SKM-1 (cell line): ENCODE results near the gene VAV3.
"Not testable (repeated sequence)": the region's sequence is repeated elsewhere in the genome, so short reads cannot be mapped to it uniquely, and the experiment has no call there.

Source experiments
- DNase-seq: peaks from one replicate; lab custom pipeline; 2025; ENCODE audit not compliant: unreplicated experiment; lab: John Stamatoyannopoulos, UW

Gene VAV3

GRCh38 chr1:107661158-107661557 lies 303.8 kb downstream of the VAV3 start:
- no peak for DNase-seq

- DNase-seq, result no peak
Measured at GRCh38 chr1:107659961-107660360, 305.0 kb downstream of the VAV3 start.

- no peak for DNase-seq
Measured at GRCh38 chr1:107657356-107657755, 307.6 kb downstream of the VAV3 start.

- no peak for DNase-seq
Measured at GRCh38 chr1:107653765-107654164, 311.2 kb downstream of the VAV3 start.

- no peak for DNase-seq
Measured at GRCh38 chr1:107653005-107653404, 312.0 kb downstream of the VAV3 start.

GRCh38 chr1:107650825-107651224 lies 314.2 kb downstream of the VAV3 start:
- not testable (repeated sequence) for DNase-seq

GRCh38 chr1:107649023-107649422 lies 316.0 kb downstream of the VAV3 start:
- no peak for DNase-seq

- no peak for DNase-seq
Measured at GRCh38 chr1:107648071-107648470, 316.9 kb downstream of the VAV3 start.

GRCh38 chr1:107647012-107647411 lies 318.0 kb downstream of the VAV3 start:
- no peak for DNase-seq

- no peak for DNase-seq
Measured at GRCh38 chr1:107643766-107644165, 321.2 kb downstream of the VAV3 start.

- no peak for DNase-seq
Measured at GRCh38 chr1:107640207-107640606, 324.8 kb downstream of the VAV3 start.

- DNase-seq, result no peak
Measured at GRCh38 chr1:107637101-107637500, 327.9 kb downstream of the VAV3 start.

- DNase-seq, result no peak
Measured at GRCh38 chr1:107633596-107633995, 331.4 kb downstream of the VAV3 start.

- no peak for DNase-seq
Measured at GRCh38 chr1:107626073-107626796, 338.7 kb downstream of the VAV3 start.

- DNase-seq, result no peak
Measured at GRCh38 chr1:107625405-107626029, 339.5 kb downstream of the VAV3 start.

GRCh38 chr1:107623431-107623830 lies 341.5 kb downstream of the VAV3 start:
- no peak for DNase-seq

- DNase-seq, result no peak
Measured at GRCh38 chr1:107622966-107623365, 342.0 kb downstream of the VAV3 start.

GRCh38 chr1:107622535-107622934 lies 342.4 kb downstream of the VAV3 start:
- DNase-seq, result no peak

- no peak for DNase-seq
Measured at GRCh38 chr1:107620753-107621152, 344.2 kb downstream of the VAV3 start.

GRCh38 chr1:107618539-107618938 lies 346.4 kb downstream of the VAV3 start:
- DNase-seq, result no peak

- DNase-seq, result no peak
Measured at GRCh38 chr1:107617921-107618320, 347.1 kb downstream of the VAV3 start.

- no peak for DNase-seq
Measured at GRCh38 chr1:107617456-107617855, 347.5 kb downstream of the VAV3 start.

GRCh38 chr1:107609808-107610207 lies 355.2 kb downstream of the VAV3 start:
- no peak for DNase-seq
